ENCODE measurements around the gene ENDOU.

The ENDOU gene

DNA sequence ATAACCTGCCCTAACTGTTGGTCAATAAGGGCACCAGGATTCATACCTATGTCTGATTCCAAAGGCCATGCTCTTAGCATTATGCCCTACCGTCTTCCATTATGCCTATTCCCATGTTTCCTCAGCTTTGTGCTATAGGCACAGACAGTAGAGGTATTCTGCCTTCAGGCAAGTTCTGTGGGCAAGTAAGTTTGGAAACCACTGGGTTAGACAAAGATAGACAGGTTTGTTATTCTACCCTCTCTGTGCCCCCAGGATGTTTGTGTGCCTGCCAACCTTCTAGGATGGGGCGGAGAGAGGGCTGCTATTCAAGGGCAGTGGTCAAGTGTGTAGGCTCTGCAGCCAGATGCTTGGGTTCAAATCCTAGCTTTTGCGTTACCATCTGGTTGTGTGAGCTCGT, 28.8 kb upstream of the ENDOU start:
- Histone ChIP-seq H3K4me1 (ENCODE audit: control insufficient read depth, insufficient read depth, low read length) (peaks cover 68% of the 10 kb centered on the region), H3K9me3 (ENCODE audit: control insufficient read depth, low read length) (no peaks in the 10 kb centered on the region), H3K4me3 (ENCODE audit: low read length) (no peak overlapping the region), H3K36me3 (ENCODE audit: control insufficient read depth, insufficient read depth, low read length) (peaks cover 4% of the 10 kb centered on the region), H3K9ac (ENCODE audit: low read length) (no peak overlapping the region), H3K27me3 (ENCODE audit: control insufficient read depth, insufficient read depth, low read length) (no peaks in the 10 kb centered on the region)

DNA sequence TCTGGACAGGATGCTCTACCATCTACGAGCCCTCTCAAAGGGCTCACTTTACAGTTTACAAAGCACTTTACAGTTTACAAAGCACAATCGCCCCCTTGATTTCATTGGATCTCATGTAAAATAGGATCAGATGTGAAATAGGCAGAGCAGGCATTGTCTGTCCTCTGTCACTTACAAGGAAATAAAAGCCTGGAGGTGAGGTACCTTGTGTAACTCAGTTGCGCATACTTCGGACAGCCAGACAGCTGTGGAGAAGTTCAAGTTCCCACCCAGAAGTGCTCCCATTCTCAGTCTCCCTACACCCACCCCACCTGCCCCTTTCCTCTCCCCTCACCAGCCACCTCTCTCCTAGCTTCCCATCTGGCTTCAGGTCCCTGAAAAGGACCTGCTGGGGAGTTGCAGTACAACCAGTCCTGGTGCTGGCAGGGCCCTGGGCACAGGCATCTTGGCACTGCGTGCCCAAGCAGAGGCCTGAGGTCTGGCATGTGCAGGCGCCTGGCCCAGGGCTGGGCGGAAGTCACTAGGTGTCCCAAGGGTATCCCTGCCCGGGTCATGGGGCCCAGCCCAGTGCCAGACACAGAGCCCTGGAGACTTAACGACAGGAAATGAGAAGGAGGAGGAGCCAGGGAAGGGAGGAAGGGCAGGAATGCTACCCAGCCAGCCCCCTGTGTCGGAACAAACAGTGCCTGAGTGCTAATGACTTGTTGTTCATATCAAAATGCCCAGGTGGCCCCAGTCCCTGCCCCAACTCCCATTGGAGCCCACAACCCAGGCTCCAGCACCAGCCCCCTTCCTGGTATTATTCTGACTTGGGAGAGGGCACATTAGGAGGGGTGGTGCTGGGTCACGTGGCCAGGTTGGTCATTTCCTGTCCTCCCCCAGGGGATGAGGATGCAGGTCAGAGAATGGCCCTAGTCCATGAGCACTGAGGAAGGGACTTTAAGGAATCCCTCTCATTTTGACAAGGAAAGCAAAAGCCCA, 28.0 kb upstream of the ENDOU start:
- H3K9ac ChIP-seq (ENCODE audit: low read length) = no peak overlapping the region
- no peaks in the 10 kb centered on the region for H3K27me3 ChIP-seq (ENCODE audit: control insufficient read depth, insufficient read depth, low read length)
- H3K4me1 ChIP-seq (ENCODE audit: control insufficient read depth, insufficient read depth, low read length) = peaks cover 64% of the 10 kb centered on the region
- no peak overlapping the region for H3K4me3 ChIP-seq (ENCODE audit: low read length)
- no peaks in the 10 kb centered on the region for H3K9me3 ChIP-seq (ENCODE audit: control insufficient read depth, low read length)
- H3K36me3 ChIP-seq (ENCODE audit: control insufficient read depth, insufficient read depth, low read length) = peaks cover 4% of the 10 kb centered on the region

DNA sequence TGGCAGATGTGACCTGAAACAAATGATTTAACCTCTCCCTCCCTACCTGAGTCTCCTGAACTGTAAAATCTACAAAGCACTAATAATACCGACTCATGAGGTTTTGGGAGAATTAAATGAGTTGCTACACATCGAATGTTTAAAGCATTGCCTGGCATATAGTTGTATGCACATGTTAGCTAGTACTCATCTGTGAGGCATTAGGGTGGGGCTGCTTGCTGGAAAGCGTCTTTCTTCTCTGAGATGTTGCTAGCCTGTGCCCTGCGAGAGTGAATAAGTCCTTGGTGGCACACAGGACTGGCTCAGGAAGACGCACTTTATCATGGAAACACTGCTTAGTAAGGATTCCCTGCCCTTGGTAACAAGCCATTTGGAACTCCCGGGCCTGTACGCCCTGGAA, 27.3 kb upstream of the ENDOU start:
- Histone ChIP-seq H3K4me1 (ENCODE audit: control insufficient read depth, insufficient read depth, low read length) (peaks cover 56% of the 10 kb centered on the region), H3K9ac (ENCODE audit: low read length) (no peak overlapping the region), H3K9me3 (ENCODE audit: control insufficient read depth, low read length) (no peaks in the 10 kb centered on the region), H3K27me3 (ENCODE audit: control insufficient read depth, insufficient read depth, low read length) (no peaks in the 10 kb centered on the region), H3K36me3 (ENCODE audit: control insufficient read depth, insufficient read depth, low read length) (peaks cover 4% of the 10 kb centered on the region), H3K4me3 (ENCODE audit: low read length) (no peak overlapping the region)

DNA sequence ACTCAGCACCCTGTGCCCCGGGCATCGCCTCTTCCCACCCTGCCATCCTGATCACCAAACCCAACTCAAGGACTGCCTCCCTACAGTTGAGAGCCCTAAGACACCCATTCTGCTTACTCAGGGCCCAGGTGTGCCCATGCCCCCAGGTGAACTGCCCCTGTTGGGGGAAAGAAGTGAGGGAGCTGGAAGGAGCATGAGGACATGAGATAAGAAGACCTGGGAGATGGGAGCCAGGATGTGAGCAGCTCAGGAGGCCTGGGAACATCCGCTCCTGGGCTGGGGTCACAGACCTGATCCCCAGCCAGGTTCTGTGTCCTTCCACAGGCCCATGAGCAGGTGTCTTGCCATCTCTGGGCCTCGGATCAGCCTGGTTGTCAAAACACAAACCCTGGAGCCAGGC, 26.8 kb upstream of the ENDOU start:
- peaks cover 4% of the 10 kb centered on the region for H3K36me3 ChIP-seq (ENCODE audit: control insufficient read depth, insufficient read depth, low read length)
- no peaks in the 10 kb centered on the region for H3K9me3 ChIP-seq (ENCODE audit: control insufficient read depth, low read length)
- H3K9ac ChIP-seq (ENCODE audit: low read length) = no peak overlapping the region
- peaks cover 52% of the 10 kb centered on the region for H3K4me1 ChIP-seq (ENCODE audit: control insufficient read depth, insufficient read depth, low read length)
- H3K27me3 ChIP-seq (ENCODE audit: control insufficient read depth, insufficient read depth, low read length) = no peaks in the 10 kb centered on the region
- H3K4me3 ChIP-seq (ENCODE audit: low read length) = no peak overlapping the region

DNA sequence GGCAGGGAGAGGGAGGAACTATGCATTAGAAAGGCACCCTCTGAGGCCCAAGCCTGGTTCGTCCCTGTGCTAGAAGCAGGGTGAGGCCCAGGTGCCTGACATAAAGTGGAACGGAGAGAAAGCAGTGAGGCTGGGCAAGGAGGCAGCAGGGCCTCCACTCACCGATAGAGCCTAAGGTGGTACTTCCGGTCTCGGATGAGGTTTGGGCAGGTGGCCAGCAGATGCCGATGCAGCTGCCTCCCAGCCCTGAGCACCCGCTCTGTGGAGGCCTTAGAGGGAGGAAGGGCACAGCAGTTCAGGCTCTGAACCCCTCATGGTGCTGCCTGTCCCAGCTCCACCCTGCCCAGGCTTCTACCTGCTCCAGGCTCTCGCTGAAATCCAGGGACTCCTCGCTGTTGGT, 26.3 kb upstream of the ENDOU start:
- Histone ChIP-seq H3K9me3 (ENCODE audit: control insufficient read depth, low read length) (no peaks in the 10 kb centered on the region), H3K4me1 (ENCODE audit: control insufficient read depth, insufficient read depth, low read length) (peaks cover 46% of the 10 kb centered on the region), H3K27me3 (ENCODE audit: control insufficient read depth, insufficient read depth, low read length) (no peaks in the 10 kb centered on the region), H3K9ac (ENCODE audit: low read length) (no peak overlapping the region), H3K4me3 (ENCODE audit: low read length) (no peak overlapping the region), H3K36me3 (ENCODE audit: control insufficient read depth, insufficient read depth, low read length) (peaks cover 4% of the 10 kb centered on the region)

DNA sequence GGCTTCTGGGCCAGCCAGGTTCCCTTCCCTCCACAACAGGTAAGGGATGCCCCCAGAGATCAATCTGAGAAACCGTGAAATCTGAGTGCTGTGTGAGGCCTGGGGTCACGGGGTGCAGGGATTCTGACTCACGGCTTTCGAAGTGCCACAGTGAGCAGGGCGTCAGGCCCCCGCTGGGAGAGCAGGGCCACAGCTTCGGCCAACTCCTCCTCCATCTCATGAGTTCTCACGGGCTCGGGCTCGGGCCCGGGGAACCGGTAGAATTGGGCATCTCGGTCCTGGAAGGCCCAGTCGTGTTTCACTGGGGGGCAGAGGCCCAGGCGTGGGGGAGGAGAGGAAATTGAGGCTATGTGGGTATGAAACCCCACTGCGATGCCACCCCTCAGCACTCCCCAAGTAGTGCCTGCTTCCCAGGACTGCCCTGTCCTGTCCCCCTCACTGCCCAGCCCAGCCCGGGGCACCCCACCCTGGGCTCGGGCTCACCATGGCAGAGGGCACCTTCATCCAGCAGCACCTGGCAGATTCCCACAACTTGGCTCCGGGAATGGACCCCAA, 25.7 kb upstream of the ENDOU start:
- Histone ChIP-seq H3K9ac (ENCODE audit: low read length) (no peak overlapping the region), H3K27me3 (ENCODE audit: control insufficient read depth, insufficient read depth, low read length) (no peaks in the 10 kb centered on the region), H3K36me3 (ENCODE audit: control insufficient read depth, insufficient read depth, low read length) (peaks cover 4% of the 10 kb centered on the region), H3K9me3 (ENCODE audit: control insufficient read depth, low read length) (no peaks in the 10 kb centered on the region), H3K4me3 (ENCODE audit: low read length) (no peak overlapping the region), H3K4me1 (ENCODE audit: control insufficient read depth, insufficient read depth, low read length) (peaks cover 41% of the 10 kb centered on the region)

DNA sequence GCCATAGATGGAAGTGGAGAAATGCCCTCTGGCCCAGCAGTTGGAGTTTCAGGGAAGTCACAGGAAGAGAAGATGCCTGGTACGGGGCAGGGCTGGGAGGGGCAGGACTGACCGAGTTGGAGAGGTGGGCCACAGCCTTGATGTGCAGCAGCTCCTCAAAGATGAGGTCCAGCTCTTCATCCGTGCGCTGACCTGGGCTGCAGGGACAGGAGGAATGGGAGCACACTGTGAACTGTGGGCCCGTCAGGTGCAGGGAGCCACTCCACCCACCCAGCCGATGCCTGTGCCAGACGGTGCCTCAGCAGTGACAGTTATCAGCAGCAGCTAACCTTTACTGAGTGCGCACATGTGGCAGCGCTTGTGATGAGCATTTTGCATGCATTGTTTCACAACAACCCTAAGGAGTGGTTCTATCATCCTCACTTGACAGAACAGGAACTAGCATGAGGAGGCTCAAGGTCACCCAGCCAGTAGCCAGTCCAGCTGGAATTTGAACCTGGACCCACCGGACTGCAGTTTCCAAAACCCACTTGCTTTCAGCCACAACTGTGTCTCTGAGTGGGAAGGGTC, 25.0 kb upstream of the ENDOU start:
- H3K9me3 ChIP-seq (ENCODE audit: control insufficient read depth, low read length) = no peaks in the 10 kb centered on the region
- no peaks in the 10 kb centered on the region for H3K27me3 ChIP-seq (ENCODE audit: control insufficient read depth, insufficient read depth, low read length)
- no peak overlapping the region for H3K9ac ChIP-seq (ENCODE audit: low read length)
- H3K4me3 ChIP-seq (ENCODE audit: low read length) = no peak overlapping the region
- peaks cover 4% of the 10 kb centered on the region for H3K36me3 ChIP-seq (ENCODE audit: control insufficient read depth, insufficient read depth, low read length)
- peaks cover 34% of the 10 kb centered on the region for H3K4me1 ChIP-seq (ENCODE audit: control insufficient read depth, insufficient read depth, low read length)

DNA sequence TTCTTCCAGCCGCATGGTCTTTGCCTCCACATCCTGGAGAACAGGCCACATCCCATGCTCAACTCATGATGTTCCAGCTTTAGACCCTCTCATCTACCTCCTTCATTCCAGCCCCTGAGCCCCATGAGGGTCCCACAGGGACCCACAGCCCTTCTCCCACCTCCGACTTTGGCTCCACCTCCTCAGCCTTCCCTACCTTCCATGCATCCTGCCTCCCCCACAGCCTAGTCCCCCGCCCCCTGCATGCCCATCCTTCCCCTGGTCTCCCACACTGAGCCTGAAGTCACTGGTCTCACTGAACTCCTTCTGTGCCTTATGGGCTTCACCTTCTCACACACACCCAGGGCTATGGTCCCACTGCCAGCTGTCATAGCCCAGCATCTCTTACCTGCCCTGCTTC, 23.6 kb upstream of the ENDOU start:
- H3K27me3 ChIP-seq (ENCODE audit: control insufficient read depth, insufficient read depth, low read length) = no peaks in the 10 kb centered on the region
- H3K4me3 ChIP-seq (ENCODE audit: low read length) = no peak overlapping the region
- H3K9me3 ChIP-seq (ENCODE audit: control insufficient read depth, low read length) = no peaks in the 10 kb centered on the region
- peaks cover 4% of the 10 kb centered on the region for H3K36me3 ChIP-seq (ENCODE audit: control insufficient read depth, insufficient read depth, low read length)
- peaks cover 20% of the 10 kb centered on the region for H3K4me1 ChIP-seq (ENCODE audit: control insufficient read depth, insufficient read depth, low read length)
- no peak overlapping the region for H3K9ac ChIP-seq (ENCODE audit: low read length)

DNA sequence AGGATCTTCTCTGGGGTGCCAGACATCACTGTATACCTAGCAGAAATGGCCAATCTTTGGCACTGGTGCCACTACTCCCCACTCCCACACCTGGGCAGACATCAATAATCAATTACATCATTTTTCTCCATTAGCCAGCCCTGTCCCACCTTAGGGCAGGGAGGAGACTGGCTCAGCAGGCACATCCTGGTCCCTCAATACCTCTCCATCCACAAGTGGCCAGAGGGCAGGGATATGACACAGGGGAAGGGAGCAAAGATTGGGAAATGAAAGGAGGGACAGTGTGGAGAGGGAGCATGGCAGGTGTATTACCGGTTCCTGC, 23.2 kb upstream of the ENDOU start:
- Histone ChIP-seq H3K9me3 (ENCODE audit: control insufficient read depth, low read length) (no peaks in the 10 kb centered on the region), H3K4me3 (ENCODE audit: low read length) (no peak overlapping the region), H3K4me1 (ENCODE audit: control insufficient read depth, insufficient read depth, low read length) (peaks cover 16% of the 10 kb centered on the region), H3K9ac (ENCODE audit: low read length) (no peak overlapping the region), H3K36me3 (ENCODE audit: control insufficient read depth, insufficient read depth, low read length) (peaks cover 4% of the 10 kb centered on the region), H3K27me3 (ENCODE audit: control insufficient read depth, insufficient read depth, low read length) (no peaks in the 10 kb centered on the region)

DNA sequence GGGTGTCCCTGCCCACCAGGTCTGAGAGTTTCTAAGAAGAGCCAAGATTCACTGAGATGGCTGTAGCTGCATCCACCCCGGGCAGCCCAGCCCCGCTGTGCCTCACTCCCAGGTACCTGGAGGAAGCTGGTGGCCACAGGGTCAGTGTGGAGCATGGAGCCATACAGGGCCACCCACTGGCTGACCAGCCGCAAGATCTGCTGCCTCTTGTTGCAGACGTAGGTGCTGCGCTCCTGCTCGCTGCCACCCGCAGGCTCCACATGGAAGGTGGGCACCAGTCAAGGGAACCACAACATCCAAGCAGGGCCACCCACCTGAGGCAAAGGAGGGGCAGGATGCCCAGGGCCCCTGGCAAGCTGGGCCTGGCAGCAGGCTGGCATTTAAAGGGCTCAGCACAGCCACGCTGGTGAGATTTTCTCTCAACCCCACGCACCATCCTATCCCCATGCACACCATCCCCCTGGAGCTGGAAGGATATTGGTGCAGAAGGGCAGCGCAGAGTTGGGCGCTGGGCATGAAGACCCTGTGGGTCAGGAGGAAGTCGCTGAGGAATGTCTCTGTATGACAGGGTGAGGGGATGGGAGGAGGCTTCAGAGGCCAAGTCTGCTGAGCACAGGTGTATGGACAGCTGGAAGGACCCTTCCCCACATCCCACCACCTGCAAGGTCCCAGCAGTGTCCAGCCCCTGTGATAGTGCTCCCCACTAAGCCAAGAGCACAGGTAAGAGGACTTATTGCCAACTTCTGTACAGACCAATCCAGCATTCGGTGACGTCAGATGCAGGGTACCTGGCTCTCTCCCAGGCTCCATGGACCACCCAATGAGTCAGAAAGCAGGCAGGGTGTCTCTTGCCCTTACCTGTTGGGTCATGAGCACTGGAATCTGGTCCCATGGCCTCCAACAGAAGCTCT, 22.6 kb upstream of the ENDOU start:
- Histone ChIP-seq H3K9me3 (ENCODE audit: control insufficient read depth, low read length) (no peaks in the 10 kb centered on the region), H3K27me3 (ENCODE audit: control insufficient read depth, insufficient read depth, low read length) (no peaks in the 10 kb centered on the region), H3K4me1 (ENCODE audit: control insufficient read depth, insufficient read depth, low read length) (peaks cover 9% of the 10 kb centered on the region), H3K9ac (ENCODE audit: low read length) (no peak overlapping the region), H3K4me3 (ENCODE audit: low read length) (no peak overlapping the region), H3K36me3 (ENCODE audit: control insufficient read depth, insufficient read depth, low read length) (peaks cover 4% of the 10 kb centered on the region)

DNA sequence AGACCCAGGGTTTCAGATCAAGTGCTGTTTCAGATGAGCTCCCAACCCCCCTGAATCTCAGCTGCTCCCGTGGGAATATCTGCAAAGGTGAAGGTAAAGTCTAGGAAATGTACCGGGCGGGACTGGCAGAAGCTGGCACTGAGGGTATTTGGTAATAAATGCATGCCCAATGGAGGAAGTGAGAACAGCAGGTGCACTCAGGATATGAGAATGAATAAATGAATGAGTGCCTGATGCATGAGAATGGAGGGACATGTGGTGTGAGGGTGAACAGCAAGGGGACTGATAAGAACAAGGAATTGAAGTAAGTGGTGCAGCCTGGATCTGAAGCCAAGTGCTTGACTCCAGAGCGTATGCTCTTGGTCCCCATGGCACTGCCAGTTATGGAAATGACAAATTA, 21.8 kb upstream of the ENDOU start:
- H3K4me3 ChIP-seq (ENCODE audit: low read length) = no peak overlapping the region
- H3K4me1 ChIP-seq (ENCODE audit: control insufficient read depth, insufficient read depth, low read length) = peaks cover 2% of the 10 kb centered on the region
- H3K9me3 ChIP-seq (ENCODE audit: control insufficient read depth, low read length) = no peaks in the 10 kb centered on the region
- H3K27me3 ChIP-seq (ENCODE audit: control insufficient read depth, insufficient read depth, low read length) = no peaks in the 10 kb centered on the region
- no peak overlapping the region for H3K9ac ChIP-seq (ENCODE audit: low read length)
- peaks cover 4% of the 10 kb centered on the region for H3K36me3 ChIP-seq (ENCODE audit: control insufficient read depth, insufficient read depth, low read length)
